ENCODE data around the gene GLOD4. TPM values are rescaled to one million over a fixed set of nuclear protein-coding genes. Genes with fewer than 3 reads are reported as not detected.

The GLOD4 gene
- total and polyA plus RNA-seq, 7 donors: 28.8 to 85.5 (median 42.7) TPM

GRCh38 chr17:745406-745805, 36.7 kb downstream of the GLOD4 start:
- WGBS, 2 donors: 94 to 96% methylated on average over 11 of the region's 11 CpGs
- Histone ChIP-seq H3K4me1 (peaks cover 0 to 11% (median 3%) of the 10 kb centered on the region in 4 donors), H3K27ac (no peak overlapping the region), H3K4me3 (no peak overlapping the region), H3K9me3 (no peaks in the 10 kb centered on the region), H3K36me3 (peaks cover 8 to 72% (median 41%) of the 10 kb centered on the region in 4 donors), H3K27me3 (no peaks in the 10 kb centered on the region)
- no peak for TF ChIP-seq EP300 (IDR thresholded peaks at IDR 0.05)
- no peak for TF ChIP-seq POLR2A (IDR thresholded peaks at IDR 0.05)
- TF ChIP-seq POLR2AphosphoS5 (IDR thresholded peaks at IDR 0.05): no peak
- no peak for TF ChIP-seq CTCF (IDR thresholded peaks at IDR 0.05)
- DNase-seq: no peak
- intact Hi-C loops (cut with DNase I): no loop called here

DNA sequence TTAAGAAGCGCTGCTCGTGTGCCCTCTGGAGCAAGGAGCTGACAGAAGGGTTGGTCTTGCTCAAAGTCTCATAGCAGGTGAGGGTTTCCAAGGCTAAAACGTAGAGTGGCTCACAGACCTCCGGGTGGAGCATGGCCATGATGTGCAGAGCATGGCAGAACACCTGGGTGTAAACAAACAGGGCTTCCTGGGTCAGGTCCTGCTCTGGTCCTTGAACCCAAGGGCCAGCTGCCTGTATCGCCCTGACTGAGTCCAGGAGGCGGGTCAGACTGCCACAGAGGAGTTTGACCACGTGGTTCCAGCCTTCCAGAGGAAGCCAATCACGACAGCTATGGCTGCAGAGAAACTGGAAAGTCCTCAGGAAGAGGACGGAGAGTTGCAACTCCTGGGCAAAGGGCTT, 37.1 kb downstream of the GLOD4 start:
- intact Hi-C loops (cut with DNase I): no loop called here
- no peak overlapping the region for H3K4me3 ChIP-seq
- no peak for DNase-seq
- H3K36me3 ChIP-seq: peaks cover 8 to 77% (median 41%) of the 10 kb centered on the region in 4 donors
- H3K27ac ChIP-seq: no peak overlapping the region
- 82% methylated on average over 9 of the region's 9 CpGs for WGBS, 2 donors
- H3K9me3 ChIP-seq: no peaks in the 10 kb centered on the region
- TF ChIP-seq POLR2A (IDR thresholded peaks at IDR 0.05) (no peak), CTCF (IDR thresholded peaks at IDR 0.05) (no peak), EP300 (IDR thresholded peaks at IDR 0.05) (no peak), POLR2AphosphoS5 (IDR thresholded peaks at IDR 0.05) (no peak)
- peaks cover 0 to 6% (median 0%) of the 10 kb centered on the region in 4 donors for H3K4me1 ChIP-seq
- no peaks in the 10 kb centered on the region for H3K27me3 ChIP-seq

- intact Hi-C loops (cut with DNase I): no loop called here
- Histone ChIP-seq H3K27me3 (no peaks in the 10 kb centered on the region), H3K36me3 (peaks cover 8 to 83% (median 41%) of the 10 kb centered on the region in 4 donors), H3K27ac (no peak overlapping the region), H3K4me1 (no peaks in the 10 kb centered on the region), H3K4me3 (no peak overlapping the region), H3K9me3 (no peaks in the 10 kb centered on the region)
- DNase-seq: no peak
- TF ChIP-seq EP300 (IDR thresholded peaks at IDR 0.05) (no peak), CTCF (IDR thresholded peaks at IDR 0.05) (no peak), POLR2AphosphoS5 (IDR thresholded peaks at IDR 0.05) (no peak), POLR2A (IDR thresholded peaks at IDR 0.05) (no peak)
- 96 to 97% methylated on average over 4 of the region's 4 CpGs for WGBS, 2 donors
Observed at GRCh38 chr17:743139-743538, 38.9 kb downstream of the GLOD4 start.

GRCh38 chr17:742147-742793, 39.8 kb downstream of the GLOD4 start:
- no peaks in the 10 kb centered on the region for H3K9me3 ChIP-seq
- H3K27ac ChIP-seq: no peak overlapping the region
- no peak for DNase-seq
- H3K4me3 ChIP-seq: no peak overlapping the region
- no peaks in the 10 kb centered on the region for H3K4me1 ChIP-seq
- H3K36me3 ChIP-seq: peaks cover 8 to 78% (median 38%) of the 10 kb centered on the region in 4 donors
- no peak for TF ChIP-seq EP300 (IDR thresholded peaks at IDR 0.05)
- TF ChIP-seq POLR2A (IDR thresholded peaks at IDR 0.05): no peak
- TF ChIP-seq POLR2AphosphoS5 (IDR thresholded peaks at IDR 0.05): no peak
- TF ChIP-seq CTCF (IDR thresholded peaks at IDR 0.05): no peak
- H3K27me3 ChIP-seq: no peaks in the 10 kb centered on the region
- 87 to 90% methylated on average over 11 of the region's 11 CpGs for WGBS, 2 donors
- intact Hi-C loops (cut with DNase I): no loop called here

Data from sigmoid colon (tissue), 7 donors.